GM19395 (cell line): ENCODE results near the gene NPIPA5.
"Not testable (repeated sequence)": the region's sequence is repeated elsewhere in the genome, so short reads cannot be mapped to it uniquely, and the experiment has no call there.

Source experiments
- ATAC-seq: cut with Tn5 transposase; IDR thresholded peaks from one replicate; pipeline ENCODE4 v1.9.1; 2021; ENCODE audit warnings: mild to moderate bottlenecking, moderate library complexity; ENCODE audit not compliant: unreplicated experiment

NPIPA5 gene

GRCh38 chr16:15393025-15393424, 14.9 kb upstream of the NPIPA5 start:
- ATAC-seq: not testable (repeated sequence)

- not testable (repeated sequence) for ATAC-seq
Measured at GRCh38 chr16:15389916-15390315, 11.8 kb upstream of the NPIPA5 start.

GRCh38 chr16:15388060-15388459, 10.0 kb upstream of the NPIPA5 start:
- not testable (repeated sequence) for ATAC-seq

- not testable (repeated sequence) for ATAC-seq
Measured at GRCh38 chr16:15382810-15383209, 4.7 kb upstream of the NPIPA5 start.

- not testable (repeated sequence) for ATAC-seq
Measured at GRCh38 chr16:15357495-15357894, 20.6 kb downstream of the NPIPA5 start.

GRCh38 chr16:15354846-15355245, 23.2 kb downstream of the NPIPA5 start:
- not testable (repeated sequence) for ATAC-seq

- not testable (repeated sequence) for ATAC-seq
Measured at GRCh38 chr16:15352852-15353251, 25.2 kb downstream of the NPIPA5 start.

GRCh38 chr16:15351745-15352144, 26.3 kb downstream of the NPIPA5 start:
- ATAC-seq: not testable (repeated sequence)

GRCh38 chr16:15351251-15351650, 26.8 kb downstream of the NPIPA5 start:
- not testable (repeated sequence) for ATAC-seq

GRCh38 chr16:15348721-15349120, 29.4 kb downstream of the NPIPA5 start:
- ATAC-seq: not testable (repeated sequence)

GRCh38 chr16:15342337-15342736, 35.8 kb downstream of the NPIPA5 start:
- ATAC-seq: not testable (repeated sequence)

GRCh38 chr16:15338986-15339385, 39.1 kb downstream of the NPIPA5 start:
- not testable (repeated sequence) for ATAC-seq

- not testable (repeated sequence) for ATAC-seq
Measured at GRCh38 chr16:15337974-15338605, 40.0 kb downstream of the NPIPA5 start.

GRCh38 chr16:15335609-15336008, 42.5 kb downstream of the NPIPA5 start:
- ATAC-seq: not testable (repeated sequence)

- not testable (repeated sequence) for ATAC-seq
Measured at GRCh38 chr16:15333969-15334368, 44.1 kb downstream of the NPIPA5 start.

GRCh38 chr16:15330978-15331377, 47.1 kb downstream of the NPIPA5 start:
- ATAC-seq: not testable (repeated sequence)

GRCh38 chr16:15324954-15325353, 53.1 kb downstream of the NPIPA5 start:
- not testable (repeated sequence) for ATAC-seq

- not testable (repeated sequence) for ATAC-seq
Measured at GRCh38 chr16:15323373-15323772, 54.7 kb downstream of the NPIPA5 start.

- not testable (repeated sequence) for ATAC-seq
Measured at GRCh38 chr16:15321221-15321620, 56.9 kb downstream of the NPIPA5 start.

- ATAC-seq: not testable (repeated sequence)
Measured at GRCh38 chr16:15314562-15314961, 63.5 kb downstream of the NPIPA5 start.
